GM12891 (cell line): ENCODE measurements around the gene DNAH3.

ENCODE experiments used
- POLR2A ChIP-seq: IDR thresholded peaks from 2 replicates; pipeline ENCODE4 v1.6.1; 2011; ENCODE audit warnings: low read depth, low read length, control low read depth
- POLR2AphosphoS5 ChIP-seq: IDR thresholded peaks from 2 replicates; pipeline ENCODE4 v1.6.1; 2011; ENCODE audit warnings: low read depth, low read length, control low read depth
- POU2F2 ChIP-seq: IDR thresholded peaks from 2 replicates; pipeline ENCODE4 v1.6.1; 2011; ENCODE audit warnings: low read depth, mild to moderate bottlenecking, control low read depth, low read length, moderate library complexity
- SPI1 ChIP-seq: IDR thresholded peaks from 2 replicates; pipeline ENCODE4 v1.6.1; 2011; ENCODE audit warnings: low read depth, low read length, control low read depth
- TAF1 ChIP-seq: IDR thresholded peaks from 2 replicates; pipeline ENCODE4 v1.6.1; 2011; ENCODE audit warnings: low read depth, low read length, control low read depth

GRCh38 chr16:21163576-21163975 is 12.9 kb upstream of the DNAH3 start:
- no peak for TF ChIP-seq POLR2A
- no peak for TF ChIP-seq POLR2AphosphoS5
- no peak for TF ChIP-seq TAF1
- no peak for TF ChIP-seq SPI1
- TF ChIP-seq POU2F2 = no peak
